ENCODE measurements around the gene PHKA2. TPM values are rescaled to one million over a fixed set of nuclear protein-coding genes. Genes with fewer than 3 reads are reported as not detected.

Gene PHKA2
- total and polyA plus RNA-seq, 2 donors (not counting 1 experiment from before 2014, with no cell fraction given) = 7.9 to 8.3 TPM

GRCh38 chrX:18929775-18930174 lies 54.1 kb downstream of the PHKA2 start:
- Histone ChIP-seq H3K27ac (ENCODE audit: insufficient read depth, low read length) (no peak overlapping the region), H4K20me1 (ENCODE audit: control insufficient read depth, extremely low read depth, insufficient read depth, low read length) (no peaks in the 10 kb centered on the region), H3K36me3 (ENCODE audit: control insufficient read depth, insufficient read depth, low read length) (no peaks in the 10 kb centered on the region), H3K79me2 (ENCODE audit: control insufficient read depth, insufficient read depth, low read length) (no peaks in the 10 kb centered on the region), H3K27me3 (ENCODE audit: control insufficient read depth, insufficient read depth, low read length) (no peaks in the 10 kb centered on the region), H3K9me3 (ENCODE audit: control insufficient read depth, insufficient read depth, low read depth, low read length) (no peaks in the 10 kb centered on the region), H3K4me1 (ENCODE audit: control insufficient read depth, extremely low read depth, insufficient read depth, low read length) (no peaks in the 10 kb centered on the region), H3K9ac (ENCODE audit: insufficient read depth, low read length) (no peak overlapping the region), H3K4me2 (ENCODE audit: extremely low read depth, insufficient read depth, low read length) (no peak overlapping the region), H2AFZ (ENCODE audit: low read length) (no peak overlapping the region), H3K4me3 (replicated peaks in 1 of 4; ENCODE audit: control extremely low read depth in 1 of 4, insufficient read depth in 1 of 4, low read depth in 3 of 4, low read length in 4 of 4) (no peak overlapping the region)
- no peak for DNase-seq (ENCODE audit: low read depth in 2 of 2)
- TF ChIP-seq EZH2 (IDR thresholded peaks at IDR 0.05; ENCODE audit: low read length, missing control alignments) = no peak
- TF ChIP-seq, protein P1, sequence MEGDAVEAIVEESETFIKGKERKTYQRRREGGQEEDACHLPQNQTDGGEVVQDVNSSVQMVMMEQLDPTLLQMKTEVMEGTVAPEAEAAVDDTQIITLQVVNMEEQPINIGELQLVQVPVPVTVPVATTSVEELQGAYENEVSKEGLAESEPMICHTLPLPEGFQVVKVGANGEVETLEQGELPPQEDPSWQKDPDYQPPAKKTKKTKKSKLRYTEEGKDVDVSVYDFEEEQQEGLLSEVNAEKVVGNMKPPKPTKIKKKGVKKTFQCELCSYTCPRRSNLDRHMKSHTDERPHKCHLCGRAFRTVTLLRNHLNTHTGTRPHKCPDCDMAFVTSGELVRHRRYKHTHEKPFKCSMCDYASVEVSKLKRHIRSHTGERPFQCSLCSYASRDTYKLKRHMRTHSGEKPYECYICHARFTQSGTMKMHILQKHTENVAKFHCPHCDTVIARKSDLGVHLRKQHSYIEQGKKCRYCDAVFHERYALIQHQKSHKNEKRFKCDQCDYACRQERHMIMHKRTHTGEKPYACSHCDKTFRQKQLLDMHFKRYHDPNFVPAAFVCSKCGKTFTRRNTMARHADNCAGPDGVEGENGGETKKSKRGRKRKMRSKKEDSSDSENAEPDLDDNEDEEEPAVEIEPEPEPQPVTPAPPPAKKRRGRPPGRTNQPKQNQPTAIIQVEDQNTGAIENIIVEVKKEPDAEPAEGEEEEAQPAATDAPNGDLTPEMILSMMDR (conservative IDR thresholded peaks at IDR 0.05 in 1 of 2, IDR thresholded peaks at IDR 0.05 in 1 of 2; ENCODE audit: low read depth in 1 of 2, low read length in 2 of 2) = no peak

- Histone ChIP-seq H2AFZ (ENCODE audit: low read length) (no peak overlapping the region), H3K9ac (ENCODE audit: insufficient read depth, low read length) (no peak overlapping the region), H3K36me3 (ENCODE audit: control insufficient read depth, insufficient read depth, low read length) (no peaks in the 10 kb centered on the region), H3K27me3 (ENCODE audit: control insufficient read depth, insufficient read depth, low read length) (no peaks in the 10 kb centered on the region), H3K79me2 (ENCODE audit: control insufficient read depth, insufficient read depth, low read length) (no peaks in the 10 kb centered on the region), H3K27ac (ENCODE audit: insufficient read depth, low read length) (no peak overlapping the region), H3K4me3 (replicated peaks in 1 of 4; ENCODE audit: control extremely low read depth in 1 of 4, insufficient read depth in 1 of 4, low read depth in 3 of 4, low read length in 4 of 4) (no peak overlapping the region), H3K4me2 (ENCODE audit: extremely low read depth, insufficient read depth, low read length) (no peak overlapping the region), H3K4me1 (ENCODE audit: control insufficient read depth, extremely low read depth, insufficient read depth, low read length) (no peaks in the 10 kb centered on the region), H3K9me3 (ENCODE audit: control insufficient read depth, insufficient read depth, low read depth, low read length) (no peaks in the 10 kb centered on the region), H4K20me1 (ENCODE audit: control insufficient read depth, extremely low read depth, insufficient read depth, low read length) (no peaks in the 10 kb centered on the region)
- no peak for TF ChIP-seq EZH2 (IDR thresholded peaks at IDR 0.05; ENCODE audit: low read length, missing control alignments)
- TF ChIP-seq, protein P1 (conservative IDR thresholded peaks at IDR 0.05 in 1 of 2, IDR thresholded peaks at IDR 0.05 in 1 of 2; ENCODE audit: low read depth in 1 of 2, low read length in 2 of 2) = no peak
- DNase-seq (ENCODE audit: low read depth in 2 of 2) = no peak
Observed at GRCh38 chrX:18927558-18927957, 56.4 kb downstream of the PHKA2 start.

DNA sequence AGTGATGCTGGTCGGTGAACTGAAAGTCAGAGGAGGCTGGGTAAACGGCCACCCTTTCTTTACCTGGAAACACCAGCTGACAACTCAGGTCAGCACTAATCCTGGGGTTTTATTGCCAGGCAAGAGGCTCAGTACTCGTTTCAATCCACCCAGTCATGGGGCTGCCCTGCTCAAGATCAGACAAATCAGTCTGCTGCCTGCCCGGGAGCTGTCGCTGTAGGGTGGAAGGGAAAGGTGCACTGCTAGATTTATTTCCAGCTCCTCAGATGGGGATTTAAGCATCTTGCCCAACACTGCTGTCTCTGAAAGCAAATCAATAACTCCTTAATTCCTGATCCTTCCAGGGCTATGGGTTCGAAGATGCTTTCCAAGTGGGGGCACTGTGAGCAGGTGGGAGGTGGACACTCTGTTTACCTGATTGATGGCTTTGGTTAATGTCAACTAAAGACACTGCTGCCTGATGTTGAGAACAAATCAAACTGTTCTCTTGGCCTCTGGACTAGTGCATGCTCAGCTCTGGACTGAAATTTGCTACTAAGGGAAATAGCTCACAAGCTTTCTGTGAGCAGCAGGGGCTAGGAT lies 59.3 kb downstream of the PHKA2 start:
- no peaks in the 10 kb centered on the region for H3K4me1 ChIP-seq (ENCODE audit: control insufficient read depth, extremely low read depth, insufficient read depth, low read length)
- no peak overlapping the region for H3K4me3 ChIP-seq (replicated peaks in 1 of 4; ENCODE audit: control extremely low read depth in 1 of 4, insufficient read depth in 1 of 4, low read depth in 3 of 4, low read length in 4 of 4)
- no peaks in the 10 kb centered on the region for H3K79me2 ChIP-seq (ENCODE audit: control insufficient read depth, insufficient read depth, low read length)
- no peak overlapping the region for H3K9ac ChIP-seq (ENCODE audit: insufficient read depth, low read length)
- no peaks in the 10 kb centered on the region for H3K27me3 ChIP-seq (ENCODE audit: control insufficient read depth, insufficient read depth, low read length)
- no peak overlapping the region for H3K27ac ChIP-seq (ENCODE audit: insufficient read depth, low read length)
- no peak overlapping the region for H3K4me2 ChIP-seq (ENCODE audit: extremely low read depth, insufficient read depth, low read length)
- no peaks in the 10 kb centered on the region for H4K20me1 ChIP-seq (ENCODE audit: control insufficient read depth, extremely low read depth, insufficient read depth, low read length)
- H3K36me3 ChIP-seq (ENCODE audit: control insufficient read depth, insufficient read depth, low read length) = no peaks in the 10 kb centered on the region
- TF ChIP-seq, protein P1 (conservative IDR thresholded peaks at IDR 0.05 in 1 of 2, IDR thresholded peaks at IDR 0.05 in 1 of 2; ENCODE audit: low read depth in 1 of 2, low read length in 2 of 2) = no peak
- no peak for TF ChIP-seq EZH2 (IDR thresholded peaks at IDR 0.05; ENCODE audit: low read length, missing control alignments)
- DNase-seq (ENCODE audit: low read depth in 2 of 2) = no peak
- H2AFZ ChIP-seq (ENCODE audit: low read length) = no peak overlapping the region
- no peaks in the 10 kb centered on the region for H3K9me3 ChIP-seq (ENCODE audit: control insufficient read depth, insufficient read depth, low read depth, low read length)

All from fibroblast of lung (primary cell).